Measurements from ENCODE around the gene HLA-B.

HLA-B gene

DNA sequence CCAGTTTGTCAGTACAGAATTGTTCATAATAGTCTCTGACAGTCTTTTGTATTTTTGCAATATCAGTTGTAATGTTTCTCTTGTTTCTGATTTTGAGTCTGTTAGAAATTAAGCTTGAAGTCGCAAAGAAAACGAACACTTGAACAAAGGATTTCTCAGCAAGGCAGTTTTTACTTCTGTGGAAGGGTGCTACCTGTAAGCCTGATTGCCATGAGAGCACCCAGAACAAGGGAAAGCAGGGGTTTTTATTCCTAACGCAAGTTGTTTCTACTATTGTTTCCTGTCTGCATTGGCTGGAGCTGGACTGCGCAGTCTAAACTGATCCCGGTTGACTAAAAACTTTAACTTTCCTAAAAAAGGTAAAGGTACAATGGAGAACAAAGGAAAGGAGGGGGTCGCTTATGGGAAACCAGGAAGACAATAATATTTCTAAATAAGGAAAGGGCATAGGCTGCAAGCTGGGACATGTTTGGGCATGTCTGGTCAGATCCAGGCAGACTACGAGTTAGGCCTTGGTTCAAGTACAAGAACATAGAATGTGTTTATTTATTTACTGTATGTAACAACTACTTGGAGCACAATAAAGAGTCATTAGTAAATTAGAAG, 28.5 kb downstream of the HLA-B start:
- no peak for TF ChIP-seq FOXP2 (optimal IDR thresholded peaks at IDR 0.05; ENCODE audit: borderline replicate concordance, extremely low read depth, extremely low read length, insufficient read depth)
- no peak for TF ChIP-seq POLR2AphosphoS5 (IDR thresholded peaks at IDR 0.05; ENCODE audit: low read depth, low read length)
- TF ChIP-seq, protein P1, sequence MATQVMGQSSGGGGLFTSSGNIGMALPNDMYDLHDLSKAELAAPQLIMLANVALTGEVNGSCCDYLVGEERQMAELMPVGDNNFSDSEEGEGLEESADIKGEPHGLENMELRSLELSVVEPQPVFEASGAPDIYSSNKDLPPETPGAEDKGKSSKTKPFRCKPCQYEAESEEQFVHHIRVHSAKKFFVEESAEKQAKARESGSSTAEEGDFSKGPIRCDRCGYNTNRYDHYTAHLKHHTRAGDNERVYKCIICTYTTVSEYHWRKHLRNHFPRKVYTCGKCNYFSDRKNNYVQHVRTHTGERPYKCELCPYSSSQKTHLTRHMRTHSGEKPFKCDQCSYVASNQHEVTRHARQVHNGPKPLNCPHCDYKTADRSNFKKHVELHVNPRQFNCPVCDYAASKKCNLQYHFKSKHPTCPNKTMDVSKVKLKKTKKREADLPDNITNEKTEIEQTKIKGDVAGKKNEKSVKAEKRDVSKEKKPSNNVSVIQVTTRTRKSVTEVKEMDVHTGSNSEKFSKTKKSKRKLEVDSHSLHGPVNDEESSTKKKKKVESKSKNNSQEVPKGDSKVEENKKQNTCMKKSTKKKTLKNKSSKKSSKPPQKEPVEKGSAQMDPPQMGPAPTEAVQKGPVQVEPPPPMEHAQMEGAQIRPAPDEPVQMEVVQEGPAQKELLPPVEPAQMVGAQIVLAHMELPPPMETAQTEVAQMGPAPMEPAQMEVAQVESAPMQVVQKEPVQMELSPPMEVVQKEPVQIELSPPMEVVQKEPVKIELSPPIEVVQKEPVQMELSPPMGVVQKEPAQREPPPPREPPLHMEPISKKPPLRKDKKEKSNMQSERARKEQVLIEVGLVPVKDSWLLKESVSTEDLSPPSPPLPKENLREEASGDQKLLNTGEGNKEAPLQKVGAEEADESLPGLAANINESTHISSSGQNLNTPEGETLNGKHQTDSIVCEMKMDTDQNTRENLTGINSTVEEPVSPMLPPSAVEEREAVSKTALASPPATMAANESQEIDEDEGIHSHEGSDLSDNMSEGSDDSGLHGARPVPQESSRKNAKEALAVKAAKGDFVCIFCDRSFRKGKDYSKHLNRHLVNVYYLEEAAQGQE (IDR thresholded peaks at IDR 0.05; ENCODE audit: insufficient read depth in 1 of 2, low read depth in 2 of 2, low read length in 2 of 2), result no peak
- no peak for TF ChIP-seq SIN3A (IDR thresholded peaks at IDR 0.05; ENCODE audit: borderline replicate concordance, insufficient read depth, low read length)
- no peak for TF ChIP-seq TAF1 (IDR thresholded peaks at IDR 0.05; ENCODE audit: borderline replicate concordance, insufficient read depth, low read length)

GRCh38 chr6:31321820-31322219, 35.2 kb downstream of the HLA-B start:
- TF ChIP-seq, protein P1 (IDR thresholded peaks at IDR 0.05; ENCODE audit: insufficient read depth in 1 of 2, low read depth in 2 of 2, low read length in 2 of 2), result no peak
- TF ChIP-seq FOXP2 (optimal IDR thresholded peaks at IDR 0.05; ENCODE audit: borderline replicate concordance, extremely low read depth, extremely low read length, insufficient read depth) (no peak), TAF1 (IDR thresholded peaks at IDR 0.05; ENCODE audit: borderline replicate concordance, insufficient read depth, low read length) (no peak), SIN3A (IDR thresholded peaks at IDR 0.05; ENCODE audit: borderline replicate concordance, insufficient read depth, low read length) (no peak), POLR2AphosphoS5 (IDR thresholded peaks at IDR 0.05; ENCODE audit: low read depth, low read length) (no peak)

GRCh38 chr6:31321005-31321707, 35.8 kb downstream of the HLA-B start:
- no peak for TF ChIP-seq POLR2AphosphoS5 (IDR thresholded peaks at IDR 0.05; ENCODE audit: low read depth, low read length)
- TF ChIP-seq, protein P1 (IDR thresholded peaks at IDR 0.05; ENCODE audit: insufficient read depth in 1 of 2, low read depth in 2 of 2, low read length in 2 of 2), result no peak
- TF ChIP-seq TAF1 (IDR thresholded peaks at IDR 0.05; ENCODE audit: borderline replicate concordance, insufficient read depth, low read length), result no peak
- no peak for TF ChIP-seq SIN3A (IDR thresholded peaks at IDR 0.05; ENCODE audit: borderline replicate concordance, insufficient read depth, low read length)
- no peak for TF ChIP-seq FOXP2 (optimal IDR thresholded peaks at IDR 0.05; ENCODE audit: borderline replicate concordance, extremely low read depth, extremely low read length, insufficient read depth)

DNA sequence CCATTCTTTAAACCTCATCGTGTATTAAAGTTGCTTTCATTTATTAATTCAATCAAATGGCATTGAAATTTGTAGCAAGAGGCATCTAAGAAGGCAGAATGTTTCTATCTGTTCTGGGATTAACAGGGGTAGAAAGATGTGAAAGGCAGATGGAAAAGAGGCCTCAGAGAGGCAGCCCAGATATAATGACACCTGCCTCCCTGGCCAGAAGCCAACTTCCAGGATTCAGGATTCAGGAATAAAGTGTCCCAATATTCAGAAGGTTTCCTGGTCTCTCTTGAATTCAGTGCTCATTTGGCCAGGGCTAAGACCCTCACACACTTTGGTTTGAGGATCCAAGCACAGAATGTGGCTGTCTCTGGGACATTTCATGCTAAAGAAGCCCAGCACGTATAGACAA, 39.9 kb downstream of the HLA-B start:
- TF ChIP-seq POLR2AphosphoS5 (IDR thresholded peaks at IDR 0.05; ENCODE audit: low read depth, low read length), result no peak
- TF ChIP-seq TAF1 (IDR thresholded peaks at IDR 0.05; ENCODE audit: borderline replicate concordance, insufficient read depth, low read length), result no peak
- TF ChIP-seq, protein P1 (IDR thresholded peaks at IDR 0.05; ENCODE audit: insufficient read depth in 1 of 2, low read depth in 2 of 2, low read length in 2 of 2), result no peak
- TF ChIP-seq SIN3A (IDR thresholded peaks at IDR 0.05; ENCODE audit: borderline replicate concordance, insufficient read depth, low read length), result no peak
- TF ChIP-seq FOXP2 (optimal IDR thresholded peaks at IDR 0.05; ENCODE audit: borderline replicate concordance, extremely low read depth, extremely low read length, insufficient read depth), result no peak
